Keratinocyte (primary cell): ENCODE measurements around the gene ZNF135.

Source experiments
- CTCF ChIP-seq, 3 experiments: IDR thresholded peaks in 1 of 3; conservative IDR thresholded peaks in 1 of 3; optimal IDR thresholded peaks in 1 of 3; 2 replicates in 2 of 3; 3 replicates in 1 of 3; pipeline versions ENCODE3 to v1.5.1; 2011; ENCODE audit warnings: low read length in 3 of 3, mild to moderate bottlenecking in 3 of 3, moderate library complexity in 2 of 3, control low read depth in 1 of 3, inconsistent platforms in 1 of 3; ENCODE audit not compliant: insufficient read depth in 2 of 3; ENCODE audit errors: extremely low read depth in 1 of 3
- EZH2 ChIP-seq: IDR thresholded peaks from one replicate; pipeline ENCODE4 v1.6.1; 2012; ENCODE audit warnings: inconsistent platforms, mild to moderate bottlenecking, low read length, moderate library complexity

- TF ChIP-seq CTCF (optimal IDR thresholded peaks at IDR 0.05 in 1 of 3, IDR thresholded peaks at IDR 0.05 in 1 of 3, conservative IDR thresholded peaks at IDR 0.05 in 1 of 3; ENCODE audit: extremely low read depth in 1 of 3, insufficient read depth in 2 of 3, low read length in 3 of 3) (no peak), EZH2 (no peak)
Observed at GRCh38 chr19:58093071-58093470, 34.0 kb downstream of the ZNF135 start.
